GM19395 (cell line): ENCODE measurements around the gene PGRMC2.
A peak's percentile ranks its signal among the peaks of the same experiment; 100 is the strongest.

Experiments used
- ATAC-seq: cut with Tn5 transposase; IDR thresholded peaks from one replicate; pipeline ENCODE4 v1.9.1; 2021; ENCODE audit warnings: mild to moderate bottlenecking, moderate library complexity; ENCODE audit not compliant: unreplicated experiment

PGRMC2 gene

GRCh38 chr4:128225148-128225547 lies 62.5 kb downstream of the PGRMC2 start:
- no peak for ATAC-seq

DNA sequence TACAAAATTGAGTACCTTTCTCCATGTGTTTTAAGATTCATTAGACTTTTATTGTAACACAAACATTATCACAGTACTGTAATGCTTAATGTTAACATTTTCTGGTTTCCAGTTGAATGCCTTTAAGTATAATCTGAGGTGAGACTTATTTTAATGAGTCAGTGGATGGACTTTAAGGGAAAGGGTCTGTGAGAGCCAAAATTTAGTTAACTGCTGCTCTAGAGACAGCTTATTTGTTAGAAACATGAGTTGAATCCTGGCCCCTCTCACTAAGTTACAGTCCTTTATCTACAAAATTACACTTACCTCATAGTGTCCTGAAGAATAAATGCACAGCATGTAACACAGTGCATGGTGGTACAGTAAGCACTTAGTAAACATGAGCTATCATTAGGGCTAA lies 66.0 kb downstream of the PGRMC2 start:
- ATAC-seq: no peak

DNA sequence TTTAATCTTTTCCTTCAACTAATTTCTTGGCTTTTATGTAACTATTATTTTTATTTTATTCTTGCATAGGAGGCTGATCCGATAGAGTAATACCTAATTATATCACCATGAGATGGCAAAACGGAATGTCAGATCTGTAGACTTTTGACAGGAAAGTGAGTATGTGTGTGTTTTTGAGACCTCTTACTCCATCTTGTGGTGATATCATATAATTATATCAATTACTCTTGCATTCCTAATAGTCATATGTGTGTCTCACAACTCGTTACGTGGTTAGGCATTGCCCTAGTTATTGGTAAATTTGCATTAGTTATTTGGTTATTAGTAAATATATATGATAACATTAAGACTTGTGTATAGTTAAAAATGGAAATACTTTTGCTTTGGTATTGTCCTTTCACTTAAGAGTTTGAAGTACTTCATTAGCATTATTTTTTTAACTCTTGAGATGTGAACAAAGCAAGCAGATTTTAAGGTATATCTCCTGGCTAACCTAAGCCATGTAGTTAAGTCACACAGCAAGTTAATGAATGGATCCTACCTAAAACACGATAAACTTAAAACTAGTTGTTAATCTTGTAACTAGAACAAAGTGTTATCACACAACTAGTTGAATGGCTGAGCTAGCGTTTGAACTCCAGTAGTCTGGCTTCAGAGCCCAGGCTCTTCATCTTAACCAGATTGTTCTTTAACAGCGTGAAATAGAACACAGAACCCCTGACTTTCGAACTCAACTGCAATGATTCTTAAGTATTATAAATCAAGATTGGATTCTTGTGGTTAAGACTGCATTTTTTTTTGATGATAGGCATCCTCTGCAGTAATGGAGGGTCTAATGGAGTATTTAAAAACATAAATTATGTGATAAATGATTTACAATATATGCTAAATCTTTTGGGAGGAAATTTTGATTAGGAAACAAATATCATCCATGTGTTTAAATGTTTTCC lies 67.1 kb downstream of the PGRMC2 start:
- ATAC-seq: peak; percentile 80
